Activated T-cell treated with anti-CD3 and anti-CD28 coated beads for 4 hours (primary cell): ENCODE measurements around the gene TTLL5.

ENCODE experiments used
- DNase-seq: peaks from one replicate; pipeline ENCODE4 v3.0.0-alpha.2; 2020

Gene TTLL5

GRCh38 chr14:75660630-75661498 lies at the start of gene TTLL5, which contains the start of gene ERG28:
Gene TTLL5 (plus strand): TSS chr14:75661246. CDS start chr14:75663150, 1,904 bp downstream.
Gene ERG28 (minus strand): TSS chr14:75660876. CDS start chr14:75657502, 3,374 bp downstream.
- DNase-seq, result peak; percentile 91

- DNase-seq, result no peak
These were observed 48.9 kb upstream of the TTLL5 start for GRCh38 chr14:75612157-75612556.

- DNase-seq, result no peak
These were observed 46.9 kb upstream of the TTLL5 start for GRCh38 chr14:75614179-75614578.

- DNase-seq, result no peak
These were observed 45.8 kb upstream of the TTLL5 start for GRCh38 chr14:75615200-75615599.

GRCh38 chr14:75619548-75619947 lies 41.5 kb upstream of the TTLL5 start:
- DNase-seq, result no peak

GRCh38 chr14:75625034-75625433 lies 36.0 kb upstream of the TTLL5 start:
- DNase-seq, result no peak

- no peak for DNase-seq
These were observed 34.6 kb upstream of the TTLL5 start for GRCh38 chr14:75626396-75626795.

- DNase-seq, result no peak
These were observed 34.2 kb upstream of the TTLL5 start for GRCh38 chr14:75626863-75627262.

- no peak for DNase-seq
These were observed 33.6 kb upstream of the TTLL5 start for GRCh38 chr14:75627406-75627805.

GRCh38 chr14:75628816-75629215 lies 32.2 kb upstream of the TTLL5 start:
- no peak for DNase-seq

- DNase-seq, result no peak
These were observed 30.2 kb upstream of the TTLL5 start for GRCh38 chr14:75630695-75631452.

- no peak for DNase-seq
These were observed 29.6 kb upstream of the TTLL5 start for GRCh38 chr14:75631453-75631831.

- DNase-seq, result no peak
These were observed 26.2 kb upstream of the TTLL5 start for GRCh38 chr14:75634848-75635247.

GRCh38 chr14:75636100-75636692 lies 24.9 kb upstream of the TTLL5 start:
- DNase-seq, result no peak

GRCh38 chr14:75640876-75641275 lies 20.2 kb upstream of the TTLL5 start:
- DNase-seq, result no peak

GRCh38 chr14:75643985-75644384 lies 17.1 kb upstream of the TTLL5 start:
- DNase-seq, result no peak

- no peak for DNase-seq
These were observed 16.0 kb upstream of the TTLL5 start for GRCh38 chr14:75645056-75645455.

GRCh38 chr14:75646762-75647161 lies 14.3 kb upstream of the TTLL5 start:
- DNase-seq, result no peak

GRCh38 chr14:75647640-75648039 lies 13.4 kb upstream of the TTLL5 start:
- no peak for DNase-seq

GRCh38 chr14:75648066-75648838 lies 12.8 kb upstream of the TTLL5 start:
- no peak for DNase-seq

- no peak for DNase-seq
These were observed 11.7 kb upstream of the TTLL5 start for GRCh38 chr14:75649337-75649736.

- DNase-seq, result no peak
These were observed 11.3 kb upstream of the TTLL5 start for GRCh38 chr14:75649773-75650172.
